ENCODE measurements around the gene PHACTR2. TPM values are rescaled to one million over a fixed set of nuclear protein-coding genes. Genes with fewer than 3 reads are reported as not detected.
"Not testable (repeated sequence)": the region's sequence is repeated elsewhere in the genome, so short reads cannot be mapped to it uniquely, and the experiment has no call there.

PHACTR2 gene
- total RNA-seq, 1 experiment from 2014 or later: 20.7 TPM

DNA sequence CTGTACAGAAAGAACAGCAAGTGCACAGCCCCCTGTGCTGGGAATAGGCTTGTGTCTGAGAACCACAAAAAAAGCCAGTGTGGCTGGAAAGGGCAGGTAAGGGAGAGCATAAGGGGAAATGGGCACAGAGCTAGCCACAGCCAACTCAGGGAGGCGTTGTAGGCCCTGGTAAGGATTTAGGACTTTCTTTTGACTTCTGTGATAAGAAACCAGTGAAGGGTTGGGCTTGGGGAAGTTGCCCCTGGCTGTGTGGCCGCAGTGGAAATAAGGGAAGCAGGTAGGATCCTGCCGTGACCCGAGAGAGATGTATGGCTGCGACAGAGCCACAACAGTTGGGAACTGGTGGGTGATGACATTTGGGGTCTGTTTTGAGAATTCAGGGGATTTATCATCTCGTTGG, 30.0 kb upstream of the PHACTR2 start:
- peaks cover 6% of the 10 kb centered on the region for H3K36me3 Mint-ChIP-seq (ENCODE audit: insufficient read depth, unreplicated experiment)
- peaks cover 3% of the 10 kb centered on the region for H3K9me3 Mint-ChIP-seq (ENCODE audit: low read depth, unreplicated experiment)
- CTCF ChIA-PET: no interaction called here
- no peak for TF ChIP-seq CTCF (IDR thresholded peaks at IDR 0.05; ENCODE audit: unreplicated experiment)
- no peak overlapping the region for H3K27ac Mint-ChIP-seq (ENCODE audit: unreplicated experiment)
- H3K4me3 Mint-ChIP-seq (ENCODE audit: low read depth, unreplicated experiment): no peak overlapping the region
- H3K4me1 Mint-ChIP-seq (ENCODE audit: low read depth, unreplicated experiment): no peaks in the 10 kb centered on the region
- intact Hi-C loops (cut with micrococcal nuclease; ENCODE audit: unreplicated experiment): no loop called here
- no TSS peak for BruUV-seq (replicated peaks)
- no peaks in the 10 kb centered on the region for H3K27me3 Mint-ChIP-seq (ENCODE audit: unreplicated experiment)
- DNase-seq: no peak

- DNase-seq; H3K4me1 Mint-ChIP-seq (ENCODE audit: low read depth, unreplicated experiment); intact Hi-C loops (cut with micrococcal nuclease; ENCODE audit: unreplicated experiment); H3K9me3 Mint-ChIP-seq (ENCODE audit: low read depth, unreplicated experiment); BruUV-seq (replicated peaks); H3K27me3 Mint-ChIP-seq (ENCODE audit: unreplicated experiment); H3K4me3 Mint-ChIP-seq (ENCODE audit: low read depth, unreplicated experiment); H3K27ac Mint-ChIP-seq (ENCODE audit: unreplicated experiment); H3K36me3 Mint-ChIP-seq (ENCODE audit: insufficient read depth, unreplicated experiment); CTCF ChIA-PET: not testable (repeated sequence)
Observed at GRCh38 chr6:143649319-143649718, 28.4 kb upstream of the PHACTR2 start.

- CTCF ChIA-PET; intact Hi-C loops (cut with micrococcal nuclease; ENCODE audit: unreplicated experiment); DNase-seq; H3K4me1 Mint-ChIP-seq (ENCODE audit: low read depth, unreplicated experiment); H3K4me3 Mint-ChIP-seq (ENCODE audit: low read depth, unreplicated experiment); H3K9me3 Mint-ChIP-seq (ENCODE audit: low read depth, unreplicated experiment); H3K27ac Mint-ChIP-seq (ENCODE audit: unreplicated experiment); H3K36me3 Mint-ChIP-seq (ENCODE audit: insufficient read depth, unreplicated experiment); H3K27me3 Mint-ChIP-seq (ENCODE audit: unreplicated experiment); BruUV-seq (replicated peaks): not testable (repeated sequence)
Observed at GRCh38 chr6:143651328-143651727, 26.4 kb upstream of the PHACTR2 start.

DNA sequence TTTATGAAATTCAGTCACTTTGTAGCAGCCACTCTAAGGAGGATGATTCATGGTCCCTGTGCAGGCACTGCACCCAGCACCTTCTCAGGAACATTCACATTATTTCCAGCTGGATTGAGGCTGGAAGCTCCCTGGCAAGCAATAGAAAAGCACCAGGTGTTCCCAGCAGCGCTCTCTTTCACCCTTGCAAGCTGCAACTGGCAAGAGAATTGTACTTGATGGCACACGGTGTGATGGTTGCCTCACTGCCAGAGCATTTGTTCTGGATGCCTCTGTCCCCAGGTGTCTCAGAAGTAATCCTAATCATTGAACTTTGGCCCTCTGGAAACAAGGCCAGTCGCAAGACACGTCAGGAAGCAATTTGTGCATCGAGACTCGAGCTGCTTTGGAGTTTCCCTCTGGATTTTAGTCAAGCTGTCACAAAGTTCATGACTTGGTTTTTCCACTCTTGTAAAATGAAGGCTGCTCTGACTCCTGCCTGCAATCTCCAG, 24.9 kb upstream of the PHACTR2 start:
- Mint-ChIP-seq H3K27me3 (ENCODE audit: unreplicated experiment) (no peaks in the 10 kb centered on the region), H3K4me1 (ENCODE audit: low read depth, unreplicated experiment) (no peaks in the 10 kb centered on the region), H3K4me3 (ENCODE audit: low read depth, unreplicated experiment) (no peak overlapping the region), H3K36me3 (ENCODE audit: insufficient read depth, unreplicated experiment) (peaks cover 6% of the 10 kb centered on the region), H3K27ac (ENCODE audit: unreplicated experiment) (no peak overlapping the region), H3K9me3 (ENCODE audit: low read depth, unreplicated experiment) (peaks cover 5% of the 10 kb centered on the region)
- TF ChIP-seq CTCF (IDR thresholded peaks at IDR 0.05; ENCODE audit: unreplicated experiment): no peak
- intact Hi-C loops (cut with micrococcal nuclease; ENCODE audit: unreplicated experiment): no loop called here
- CTCF ChIA-PET: no interaction called here
- BruUV-seq (replicated peaks): no TSS peak
- DNase-seq: no peak

GRCh38 chr6:143655541-143655940, 22.2 kb upstream of the PHACTR2 start:
- CTCF ChIA-PET: no interaction called here
- H3K27me3 Mint-ChIP-seq (ENCODE audit: unreplicated experiment): no peaks in the 10 kb centered on the region
- intact Hi-C loops (cut with micrococcal nuclease; ENCODE audit: unreplicated experiment): no loop called here
- H3K4me1 Mint-ChIP-seq (ENCODE audit: low read depth, unreplicated experiment): no peaks in the 10 kb centered on the region
- H3K36me3 Mint-ChIP-seq (ENCODE audit: insufficient read depth, unreplicated experiment): no peaks in the 10 kb centered on the region
- no peak for DNase-seq
- H3K4me3 Mint-ChIP-seq (ENCODE audit: low read depth, unreplicated experiment): no peak overlapping the region
- H3K9me3 Mint-ChIP-seq (ENCODE audit: low read depth, unreplicated experiment): peaks cover 2% of the 10 kb centered on the region
- BruUV-seq (replicated peaks): no TSS peak
- no peak for TF ChIP-seq CTCF (IDR thresholded peaks at IDR 0.05; ENCODE audit: unreplicated experiment)
- no peak overlapping the region for H3K27ac Mint-ChIP-seq (ENCODE audit: unreplicated experiment)

All from Calu3 (cell line).